ENCODE measurements around the gene CERS2.

GRCh38 chr1:150992626-150993025, 18.0 kb upstream of the CERS2 start:
- no peak for TF ChIP-seq TCF7L2 (IDR thresholded peaks at IDR 0.05; ENCODE audit: low read depth, low read length)
- TF ChIP-seq CTCF (IDR thresholded peaks at IDR 0.05): no peak

Data from Panc1 (cell line).